Measurements from ENCODE around the gene SMIM28.

SMIM28 gene

GRCh38 chr6:138382498-138383265, 5.0 kb downstream of the SMIM28 start:
- no peak for DNase-seq (ENCODE audit: low read depth)
- TF ChIP-seq, protein P1, sequence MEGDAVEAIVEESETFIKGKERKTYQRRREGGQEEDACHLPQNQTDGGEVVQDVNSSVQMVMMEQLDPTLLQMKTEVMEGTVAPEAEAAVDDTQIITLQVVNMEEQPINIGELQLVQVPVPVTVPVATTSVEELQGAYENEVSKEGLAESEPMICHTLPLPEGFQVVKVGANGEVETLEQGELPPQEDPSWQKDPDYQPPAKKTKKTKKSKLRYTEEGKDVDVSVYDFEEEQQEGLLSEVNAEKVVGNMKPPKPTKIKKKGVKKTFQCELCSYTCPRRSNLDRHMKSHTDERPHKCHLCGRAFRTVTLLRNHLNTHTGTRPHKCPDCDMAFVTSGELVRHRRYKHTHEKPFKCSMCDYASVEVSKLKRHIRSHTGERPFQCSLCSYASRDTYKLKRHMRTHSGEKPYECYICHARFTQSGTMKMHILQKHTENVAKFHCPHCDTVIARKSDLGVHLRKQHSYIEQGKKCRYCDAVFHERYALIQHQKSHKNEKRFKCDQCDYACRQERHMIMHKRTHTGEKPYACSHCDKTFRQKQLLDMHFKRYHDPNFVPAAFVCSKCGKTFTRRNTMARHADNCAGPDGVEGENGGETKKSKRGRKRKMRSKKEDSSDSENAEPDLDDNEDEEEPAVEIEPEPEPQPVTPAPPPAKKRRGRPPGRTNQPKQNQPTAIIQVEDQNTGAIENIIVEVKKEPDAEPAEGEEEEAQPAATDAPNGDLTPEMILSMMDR (IDR thresholded peaks at IDR 0.05; ENCODE audit: low read length, missing control alignments) = no peak
- H3K4me3 ChIP-seq (replicated peaks; ENCODE audit: low read depth, low read length) = no peak overlapping the region

DNA sequence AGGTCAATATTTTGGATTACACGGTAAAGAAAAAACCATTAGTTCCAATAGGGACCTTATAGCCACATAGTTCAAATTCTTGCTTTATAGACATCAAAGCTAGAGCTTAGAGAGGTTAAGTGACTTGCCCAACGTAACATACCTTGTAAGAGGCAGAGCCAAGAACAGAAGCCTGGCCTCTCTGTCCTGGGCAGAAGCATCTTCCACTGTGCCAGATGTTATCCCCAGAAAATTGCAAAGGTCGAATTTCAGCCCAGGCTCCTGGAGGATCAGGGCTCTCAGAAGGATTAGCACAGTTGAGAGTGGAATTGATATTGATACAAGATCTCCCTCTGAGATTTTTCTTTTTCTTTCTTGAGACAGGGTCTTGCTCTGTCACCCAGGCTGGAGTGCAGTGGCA, 6.1 kb downstream of the SMIM28 start:
- no peak for DNase-seq (ENCODE audit: low read depth)
- TF ChIP-seq, protein P1 (IDR thresholded peaks at IDR 0.05; ENCODE audit: low read length, missing control alignments) = no peak
- no peak overlapping the region for H3K4me3 ChIP-seq (replicated peaks; ENCODE audit: low read depth, low read length)

DNA sequence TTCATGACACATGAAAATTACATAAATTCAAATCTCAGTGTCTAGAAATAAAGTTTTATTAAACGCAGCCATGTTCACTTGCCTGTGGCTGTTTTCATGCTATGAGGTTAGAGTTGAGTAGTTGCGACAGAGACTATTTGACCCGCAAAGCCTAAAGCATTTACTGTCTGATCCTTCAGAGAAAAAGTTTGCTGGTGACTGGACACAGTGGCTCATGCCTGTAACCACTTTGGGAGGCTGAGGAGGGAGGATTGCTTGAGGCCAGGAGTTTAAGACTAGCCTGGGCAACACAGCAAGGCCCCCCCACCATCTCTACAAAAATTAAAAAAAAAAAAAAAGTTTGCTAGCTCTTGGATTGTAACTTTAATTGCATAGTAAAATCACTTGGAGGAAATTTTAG, 9.2 kb downstream of the SMIM28 start:
- no peak for DNase-seq (ENCODE audit: low read depth)
- TF ChIP-seq, protein P1 (IDR thresholded peaks at IDR 0.05; ENCODE audit: low read length, missing control alignments) = no peak
- no peak overlapping the region for H3K4me3 ChIP-seq (replicated peaks; ENCODE audit: low read depth, low read length)

DNA sequence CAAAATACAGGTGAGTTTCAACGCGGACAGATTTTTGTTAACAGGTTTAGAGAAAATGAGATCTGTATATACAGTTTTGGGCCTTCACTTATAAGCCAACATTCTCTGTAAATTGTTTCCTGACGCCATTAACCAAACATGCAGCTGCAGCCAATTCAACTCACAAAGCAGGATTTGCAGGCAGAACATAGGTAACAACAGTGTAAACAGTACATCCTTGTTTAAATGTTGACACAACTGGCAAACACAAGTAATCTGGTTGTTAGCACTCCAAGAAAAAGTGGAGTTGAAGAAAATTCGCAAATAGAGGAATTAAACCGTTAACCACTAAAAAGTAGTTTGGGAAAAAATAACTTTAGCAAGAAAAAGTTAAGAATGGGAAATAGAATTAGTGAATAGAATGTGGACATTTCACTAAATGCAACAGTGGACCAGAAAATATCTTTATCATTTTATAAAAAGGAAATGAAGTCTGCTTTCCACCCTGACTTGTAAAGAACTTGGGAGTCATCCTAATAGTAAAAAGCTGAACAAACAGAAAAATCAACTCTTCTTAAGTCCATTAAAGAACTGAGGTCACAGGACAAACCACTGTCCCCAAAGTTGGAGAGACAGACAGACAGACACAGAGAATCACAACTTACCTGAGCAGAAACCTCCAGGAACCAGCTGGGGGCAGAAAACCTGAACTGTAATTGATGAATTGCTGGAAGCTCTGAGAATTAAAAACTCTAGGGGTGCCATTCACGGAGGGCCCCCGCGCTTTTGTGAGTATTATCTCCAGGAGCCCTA, 10.1 kb downstream of the SMIM28 start:
- TF ChIP-seq, protein P1 (IDR thresholded peaks at IDR 0.05; ENCODE audit: low read length, missing control alignments) = no peak
- H3K4me3 ChIP-seq (replicated peaks; ENCODE audit: low read depth, low read length) = no peak overlapping the region
- no peak for DNase-seq (ENCODE audit: low read depth)

DNA sequence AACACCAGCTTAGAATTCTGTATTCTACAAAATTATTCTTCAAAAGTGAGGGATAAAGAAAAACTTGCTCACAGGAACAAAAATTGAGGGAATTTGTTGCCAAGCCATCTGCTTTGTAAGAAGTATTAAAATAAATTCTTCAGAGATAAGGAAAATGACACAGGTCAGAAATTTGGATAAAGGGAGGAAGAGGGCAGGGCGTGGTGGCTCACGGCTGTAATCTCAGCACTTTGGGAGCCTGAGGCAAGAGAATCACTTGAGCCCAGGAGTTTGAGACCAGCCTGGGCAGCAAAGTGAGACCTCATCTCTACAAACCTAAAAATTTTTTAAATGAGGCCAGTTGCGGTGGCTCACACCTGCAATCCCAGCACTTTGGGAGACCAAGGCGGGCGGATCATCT, 11.8 kb downstream of the SMIM28 start:
- TF ChIP-seq, protein P1 (IDR thresholded peaks at IDR 0.05; ENCODE audit: low read length, missing control alignments) = no peak
- no peak for DNase-seq (ENCODE audit: low read depth)
- H3K4me3 ChIP-seq (replicated peaks; ENCODE audit: low read depth, low read length) = no peak overlapping the region

DNA sequence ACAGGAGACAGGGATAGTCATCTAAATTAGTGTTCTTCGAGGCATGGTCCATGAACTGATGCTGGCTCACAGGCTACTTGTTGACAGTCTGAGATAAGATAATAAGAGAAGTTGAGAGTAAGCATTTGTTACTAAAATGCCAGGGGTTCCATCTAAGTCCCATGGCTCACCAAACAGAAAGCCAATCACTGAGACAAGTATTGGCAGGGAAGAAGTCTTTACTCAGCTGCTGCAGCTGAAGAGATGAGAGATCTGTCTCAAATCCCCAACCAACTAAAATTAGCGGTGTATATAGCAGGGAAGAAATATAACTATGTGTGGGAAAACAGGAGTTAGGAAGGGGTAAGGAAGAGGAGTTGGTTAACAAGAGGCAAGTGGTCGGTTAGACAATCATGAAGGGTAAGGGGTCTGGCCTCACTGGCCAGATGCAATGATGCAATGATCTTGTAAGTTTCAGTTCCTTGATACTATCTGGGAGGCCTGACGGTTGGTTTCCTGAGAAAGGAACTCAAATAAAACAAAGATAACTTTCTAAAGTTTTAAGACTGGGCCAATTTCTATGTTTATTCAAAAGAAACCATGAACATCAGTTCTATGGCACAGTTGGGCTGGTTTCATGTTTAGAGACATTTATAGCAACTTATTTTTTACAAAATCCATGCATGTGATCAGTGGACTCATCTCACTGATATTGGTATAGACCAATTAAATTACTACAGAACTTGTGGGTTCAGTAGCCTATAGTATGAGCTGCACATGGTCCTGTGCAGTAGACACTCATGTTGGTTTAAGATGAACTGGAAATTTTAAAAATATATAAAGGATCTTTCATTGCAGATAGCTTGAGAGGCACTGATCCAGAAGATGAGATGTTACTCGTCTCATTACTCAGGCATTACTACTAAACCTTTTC, 16.4 kb downstream of the SMIM28 start:
- DNase-seq (ENCODE audit: low read depth) = peak; percentile 55
- TF ChIP-seq, protein P1 (IDR thresholded peaks at IDR 0.05; ENCODE audit: low read length, missing control alignments) = no peak

More for the DNA sequence above, 16.4 kb downstream of the SMIM28 start:
- no peak overlapping the region for H3K4me3 ChIP-seq (replicated peaks; ENCODE audit: low read depth, low read length)

Data from fibroblast of pulmonary artery (primary cell).